Left renal cortex interstitium (tissue), 4 donors: ENCODE results near the gene RNF31. TPM values are rescaled to one million over a fixed set of nuclear protein-coding genes. Genes with fewer than 3 reads are reported as not detected.
"Not testable (repeated sequence)": the region's sequence is repeated elsewhere in the genome, so short reads cannot be mapped to it uniquely, and the experiment has no call there.

ENCODE experiments used
- DNase-seq, 4 donors: peaks; one replicate each; pipeline ENCODE4 v3.0.0-alpha.2; 2013; ENCODE audit warnings: low read depth in 4 of 4, low spot score in 2 of 4, missing footprints in 1 of 4
- polyA plus RNA-seq, 4 donors: library from polyadenylated mRNA; unstranded; fragments of 120-200 nt; gene quantifications; one replicate each; pipeline ENCODE4 v1.2.1, GENCODE V29; 2013; ENCODE audit not compliant: insufficient read length in 4 of 4

RNF31 gene
- polyA plus RNA-seq, 4 donors: 43.6 to 60.2 (median 57.7) TPM

DNA sequence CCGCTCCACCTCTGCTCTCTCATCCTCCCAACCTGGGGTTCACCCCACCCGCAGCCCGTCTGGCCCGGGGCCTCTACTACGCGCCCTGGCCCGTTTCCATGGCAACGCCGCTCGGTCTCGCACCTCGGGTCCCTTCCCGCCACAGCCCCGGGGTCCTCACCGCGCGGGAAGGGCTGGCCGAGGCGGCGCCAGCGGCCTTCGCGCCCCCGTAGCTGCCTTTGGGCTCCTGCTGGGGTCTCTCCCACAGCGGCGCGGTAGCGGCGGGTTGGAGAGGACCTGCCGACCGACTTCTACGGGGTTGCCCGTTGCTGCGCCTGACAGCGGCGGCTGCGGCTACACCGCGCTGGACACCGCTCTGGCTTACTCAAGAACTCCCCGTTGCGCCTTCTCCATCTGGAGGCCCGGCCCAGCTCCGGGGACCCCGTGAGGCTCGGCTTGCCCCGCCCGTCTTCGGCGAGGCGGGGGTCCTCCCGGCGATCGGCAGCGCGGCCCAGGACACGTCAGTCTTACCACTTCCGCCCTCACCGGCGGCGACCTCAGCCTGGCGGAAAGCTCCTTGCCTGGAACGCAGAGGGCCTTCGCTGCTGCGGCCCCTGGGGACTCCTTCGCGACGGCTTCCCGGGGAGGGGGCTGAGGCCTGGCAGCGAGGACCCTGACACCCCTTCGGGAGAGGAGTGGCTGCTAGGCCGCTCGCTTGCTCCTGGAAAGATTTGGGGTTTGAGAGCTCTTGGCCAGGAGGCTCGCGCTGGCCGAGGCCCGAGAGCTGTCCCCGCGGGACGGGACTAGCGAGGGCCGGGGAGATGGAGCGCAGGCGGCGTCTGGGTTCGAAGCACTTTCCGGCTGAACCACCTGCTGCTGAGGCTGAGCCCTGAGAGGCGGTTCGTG is 48.1 kb downstream of the RNF31 start, which contains the start of gene TM9SF1:
Gene TM9SF1 (minus strand): TSS at position 256 of the 885 bp plus-strand sequence. CDS start 422 bp downstream, outside the sequence.
- peak in 3 of 4 donors; percentile 78 to 88 (median 84) for DNase-seq

DNA sequence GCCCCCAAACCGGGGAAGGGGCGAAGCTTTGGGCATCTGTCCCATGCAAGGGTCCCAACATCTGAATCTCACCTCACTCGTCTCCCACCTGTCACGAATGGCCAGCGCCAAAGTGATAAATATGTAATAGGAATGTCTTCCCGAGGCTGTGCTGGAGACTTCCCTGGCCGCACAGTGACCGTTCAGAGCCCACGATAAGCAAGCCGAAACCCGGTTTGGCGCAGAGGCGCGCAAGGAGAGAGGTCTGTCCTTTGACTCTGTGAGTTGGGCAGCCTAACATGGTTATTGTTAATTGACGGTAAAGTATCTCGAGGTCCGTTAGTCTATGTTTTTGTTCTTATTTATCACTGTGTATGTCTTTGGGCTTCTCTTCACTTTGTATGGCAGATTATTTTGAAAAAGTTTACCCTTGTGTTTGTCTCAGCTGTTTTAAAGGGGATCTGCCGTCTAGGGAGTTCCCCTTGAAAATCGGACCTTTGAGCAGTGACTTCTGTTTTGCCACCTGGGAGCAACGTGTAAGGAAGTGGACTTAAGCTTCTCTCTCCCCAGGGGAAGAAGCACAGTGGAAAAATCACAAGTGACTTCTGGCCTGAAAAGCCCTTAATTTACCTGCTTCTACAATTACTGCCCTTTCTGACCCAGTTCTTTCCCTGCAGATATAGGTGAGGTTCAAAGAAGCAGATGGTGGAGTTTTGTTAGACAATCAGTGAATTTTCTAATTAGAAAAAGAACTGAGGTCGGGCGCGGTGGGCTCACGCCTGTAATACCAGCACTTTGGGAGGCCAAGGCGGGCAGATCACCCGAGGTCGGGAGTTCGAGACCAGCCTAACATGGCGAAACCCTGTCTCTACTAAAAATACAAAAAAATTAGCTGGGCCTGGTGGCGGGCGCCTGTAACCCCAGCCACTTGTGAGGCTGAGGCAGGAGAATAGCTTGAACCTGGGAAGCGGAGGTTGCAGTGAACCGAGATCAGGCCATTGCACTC is 49.1 kb downstream of the RNF31 start:
- no peak for DNase-seq

DNA sequence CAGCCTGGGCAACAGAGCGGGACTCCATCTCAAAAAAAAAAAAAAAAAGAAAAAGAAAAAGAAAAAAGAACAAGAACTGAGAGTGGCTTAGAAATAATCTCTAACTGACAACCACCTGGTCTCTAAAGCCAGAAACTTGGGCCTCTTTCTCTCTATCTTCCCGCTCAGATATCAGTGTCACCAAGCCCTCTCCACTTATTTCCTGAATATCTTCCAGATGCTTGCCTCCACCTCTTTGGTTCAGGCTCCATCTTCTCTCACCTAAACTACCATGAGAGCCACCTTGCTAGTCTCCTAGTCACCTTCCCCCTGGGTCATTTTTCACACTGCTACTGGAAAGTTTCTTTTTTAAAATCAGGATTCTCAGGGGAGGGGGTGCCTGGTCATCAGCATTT is 49.8 kb downstream of the RNF31 start:
- no peak for DNase-seq

DNA sequence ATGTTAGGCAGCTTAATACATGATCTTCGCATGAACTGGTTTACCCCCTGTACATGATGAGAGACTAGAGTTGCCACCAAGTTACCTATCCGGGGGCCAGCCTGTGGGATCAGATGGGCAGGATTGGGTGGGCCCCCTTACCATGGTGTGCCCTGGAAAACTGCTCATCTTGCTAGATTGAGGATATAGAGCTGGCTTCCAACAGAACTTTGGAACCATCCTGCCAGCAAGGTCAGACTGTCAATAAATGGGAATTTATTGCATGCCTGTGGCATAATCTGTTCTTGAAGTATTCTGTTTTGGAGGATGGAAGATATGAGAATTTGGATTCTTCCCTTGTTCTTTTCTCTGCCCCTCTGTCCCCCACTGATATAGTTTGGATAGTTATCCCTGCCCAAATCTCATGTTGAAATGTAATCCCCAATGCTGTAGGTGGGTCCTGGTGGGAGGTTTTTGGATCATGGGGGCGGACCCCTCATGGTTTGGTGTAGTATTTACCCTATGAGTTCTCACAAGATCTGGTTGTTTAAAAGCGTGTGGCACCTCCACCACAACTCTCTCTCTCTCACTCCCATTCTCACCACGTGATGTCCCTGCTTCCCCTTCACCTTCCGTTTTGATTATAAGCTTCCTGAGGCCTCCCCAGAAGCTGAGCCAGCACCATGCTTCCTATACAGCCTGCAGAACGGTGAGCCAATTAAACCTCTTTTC is 51.7 kb downstream of the RNF31 start:
- no peak for DNase-seq

DNA sequence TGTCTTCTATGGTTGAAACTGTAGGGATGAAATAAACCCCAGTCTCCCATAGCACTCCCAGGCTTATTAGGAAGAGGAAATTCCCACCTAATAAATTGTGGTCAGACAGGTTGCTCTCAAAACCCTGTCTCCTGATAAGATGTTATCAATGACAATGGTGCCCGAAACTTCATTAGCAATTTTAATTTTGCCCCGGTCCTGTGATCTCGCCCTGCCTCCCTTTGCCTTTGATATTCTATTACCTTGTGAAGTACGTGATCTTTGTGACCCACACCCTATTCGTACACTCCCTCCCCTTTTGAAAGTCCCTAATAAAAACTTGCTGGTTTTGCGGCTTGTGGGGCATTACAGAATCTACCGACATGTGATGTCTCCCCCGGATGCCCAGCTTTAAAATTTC is 55.2 kb downstream of the RNF31 start:
- DNase-seq: not testable (repeated sequence)

DNA sequence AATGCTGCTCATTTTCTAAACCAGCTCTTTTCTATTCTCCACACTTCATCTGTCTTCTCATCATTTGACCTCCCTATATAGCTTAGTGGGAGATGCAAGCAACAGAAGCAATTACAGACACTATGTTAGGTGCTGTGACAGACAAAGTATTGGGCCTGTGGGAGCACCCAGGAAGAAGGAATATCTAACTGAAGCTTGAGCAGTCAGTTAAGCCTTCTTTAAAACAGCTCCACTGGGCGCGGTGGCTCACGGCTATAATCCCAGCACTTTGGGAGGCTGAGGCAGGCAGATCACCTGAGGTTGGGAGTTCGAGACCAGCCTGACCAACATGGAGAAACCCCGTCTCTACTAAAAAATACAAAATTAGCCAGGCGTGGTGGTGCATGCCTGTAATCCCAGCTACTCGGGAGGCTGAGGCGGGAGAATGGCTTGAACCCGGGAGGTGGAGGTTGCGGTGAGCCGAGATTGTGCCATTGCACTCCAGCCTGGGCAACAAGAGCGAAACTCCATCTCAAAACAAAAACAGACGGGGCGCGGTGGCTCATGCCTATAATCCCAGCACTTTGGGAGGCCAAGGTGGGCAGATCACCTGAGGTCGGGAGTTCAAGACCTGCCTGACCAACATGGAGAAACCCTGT is 56.1 kb downstream of the RNF31 start:
- not testable (repeated sequence) for DNase-seq

DNA sequence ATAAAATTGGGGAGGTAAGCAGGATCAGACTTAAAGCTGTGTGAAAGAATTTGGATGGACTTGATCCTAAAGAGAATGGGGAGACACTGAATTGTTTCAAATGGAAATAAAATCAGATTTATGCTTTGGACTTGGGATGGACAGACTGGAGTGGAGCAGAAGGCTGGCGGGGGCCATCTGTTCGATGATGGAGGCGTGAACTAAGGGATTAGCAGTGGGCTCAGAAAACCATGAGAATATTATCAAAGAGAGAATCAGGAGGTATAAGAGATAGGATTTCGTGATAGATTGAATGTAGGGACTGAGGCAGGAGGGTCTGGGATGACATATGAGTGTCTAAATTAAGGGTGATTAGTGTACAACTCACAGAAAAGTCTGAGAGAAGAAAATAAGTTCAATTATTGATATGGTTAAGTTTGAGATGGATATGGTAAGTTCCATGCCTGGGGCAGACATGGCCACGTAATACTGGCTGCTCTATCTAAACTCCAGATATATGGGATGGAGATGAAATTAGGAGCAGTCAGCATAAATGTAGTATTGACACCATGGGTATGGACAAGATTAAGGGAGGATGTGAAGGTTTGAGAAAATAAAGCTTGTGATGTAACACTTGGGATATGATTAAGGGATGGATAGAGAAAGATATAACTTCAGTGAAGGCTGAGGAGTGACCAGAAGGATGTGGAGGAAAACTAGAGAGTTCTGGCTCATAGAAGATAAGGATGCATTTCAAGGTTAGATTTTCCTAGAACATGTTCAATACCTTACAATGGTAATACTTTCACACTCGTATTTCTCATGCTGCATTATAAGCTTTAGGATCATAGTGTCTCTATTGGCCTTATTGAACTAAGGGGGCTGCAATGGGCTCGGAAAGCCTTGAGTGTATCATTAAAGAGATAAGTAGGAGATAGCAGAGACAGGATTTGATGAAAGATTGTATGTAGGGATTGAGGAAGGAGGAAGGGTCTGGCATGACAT is 57.2 kb downstream of the RNF31 start:
- no peak for DNase-seq

DNA sequence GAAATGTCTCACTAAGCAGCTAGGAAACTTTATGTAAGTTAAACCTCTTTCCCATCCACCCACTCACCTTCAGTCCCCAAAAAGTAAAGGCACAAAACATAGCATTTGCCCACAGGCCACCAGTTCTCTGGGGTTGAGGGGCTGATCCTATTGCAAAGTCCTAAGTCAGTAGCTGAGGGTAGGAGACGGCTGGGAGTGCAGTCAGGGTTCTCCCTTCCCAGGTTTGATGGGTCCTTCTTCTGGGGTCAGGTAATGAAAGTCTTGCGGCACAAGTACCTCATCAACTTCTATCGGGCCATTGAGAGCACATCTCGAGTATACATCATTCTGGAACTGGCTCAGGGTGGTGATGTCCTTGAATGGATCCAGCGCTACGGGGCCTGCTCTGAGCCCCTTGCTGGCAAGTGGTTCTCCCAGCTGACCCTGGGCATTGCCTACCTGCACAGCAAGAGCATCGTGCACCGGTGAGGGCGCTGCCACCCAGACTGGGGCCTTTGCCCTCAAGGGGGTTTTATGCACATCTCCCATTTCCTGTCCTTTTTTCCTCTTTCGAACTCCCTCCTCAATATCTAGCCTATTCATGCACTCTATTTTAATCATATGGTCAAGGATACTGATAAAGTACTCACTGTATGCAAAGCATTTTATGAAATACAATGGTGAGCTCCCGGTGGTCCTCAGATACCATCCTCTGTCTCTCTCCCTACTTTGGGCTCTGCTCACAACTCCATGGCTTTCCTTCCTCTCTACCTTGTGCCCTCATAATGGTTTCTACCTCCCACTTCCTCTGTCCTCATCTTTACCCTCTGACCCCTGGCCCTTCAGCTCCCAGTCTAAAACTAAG is 59.2 kb downstream of the RNF31 start:
- no peak for DNase-seq

DNA sequence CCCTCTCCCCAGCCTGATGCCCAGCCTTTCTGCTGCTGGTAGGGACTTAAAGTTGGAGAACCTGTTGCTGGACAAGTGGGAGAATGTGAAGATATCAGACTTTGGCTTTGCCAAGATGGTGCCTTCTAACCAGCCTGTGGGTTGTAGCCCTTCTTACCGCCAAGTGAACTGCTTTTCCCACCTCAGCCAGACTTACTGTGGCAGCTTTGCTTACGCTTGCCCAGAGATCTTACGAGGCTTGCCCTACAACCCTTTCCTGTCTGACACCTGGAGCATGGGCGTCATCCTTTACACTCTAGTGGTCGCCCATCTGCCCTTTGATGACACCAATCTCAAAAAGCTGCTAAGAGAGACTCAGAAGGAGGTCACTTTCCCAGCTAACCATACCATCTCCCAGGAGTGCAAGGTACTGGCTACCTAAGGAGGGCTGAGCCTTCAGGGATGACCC is 59.8 kb downstream of the RNF31 start:
- no peak for DNase-seq

DNA sequence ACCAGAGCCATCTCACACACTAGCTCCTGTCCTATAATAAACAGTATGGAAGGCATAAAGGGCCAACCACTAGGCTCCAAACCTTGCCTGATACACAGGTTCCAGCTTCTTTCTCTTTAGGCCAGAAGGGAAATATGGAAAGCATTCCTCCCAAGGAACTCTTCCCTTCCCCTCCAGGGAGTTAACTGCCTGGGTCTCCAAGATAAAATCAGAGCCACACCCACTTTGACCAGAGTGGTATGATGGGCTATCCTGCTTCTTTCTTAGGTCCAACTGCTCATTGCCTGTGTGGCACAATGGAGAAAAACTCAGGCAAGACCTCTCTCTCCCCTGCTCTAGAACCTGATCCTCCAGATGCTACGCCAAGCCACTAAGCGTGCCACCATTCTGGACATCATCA is 60.3 kb downstream of the RNF31 start:
- DNase-seq: no peak

Other genes with a start within 250 kb of the RNF31 start
- gene DHRS4, start 193.7 kb upstream of the RNF31 start, polyA plus RNA-seq: 10 to 100 TPM; 47.4 to 60.4 (median 56.5) TPM
- 10 to 100 TPM; 28.4 to 43.5 (median 36.9) TPM for gene DHRS4L2, start 158.6 kb upstream of the RNF31 start, polyA plus RNA-seq
- gene CARMIL3, start 95.5 kb upstream of the RNF31 start, polyA plus RNA-seq: 1 to 10 TPM; 1.3 to 2.4 (median 1.7) TPM
- gene CPNE6, start 75.9 kb upstream of the RNF31 start, polyA plus RNA-seq: under 1 TPM in 1 of 4 donors, not detected in 3; 0.11 TPM
- gene PCK2, start 53.2 kb upstream of the RNF31 start, polyA plus RNA-seq: 10 to 100 TPM; 28.6 to 35.6 (median 30.8) TPM
- 10 to 100 TPM; 77.2 to 88.6 (median 83.0) TPM for gene DCAF11, start 32.7 kb upstream of the RNF31 start, polyA plus RNA-seq
- gene NRL, start 32.5 kb upstream of the RNF31 start, polyA plus RNA-seq: 1 to 10 TPM; 2.2 to 5.2 (median 3.0) TPM
- 1 to 10 TPM in 3 of 4 donors, under 1 TPM in 1; 0.48 to 2.2 (median 1.3) TPM for gene FITM1, start 16.8 kb upstream of the RNF31 start, polyA plus RNA-seq
- gene PSME1, start 11.3 kb upstream of the RNF31 start, polyA plus RNA-seq: 100 to 1,000 TPM; 185 to 235 (median 203) TPM
- 10 to 100 TPM; 12.3 to 29.3 (median 22.3) TPM for gene EMC9, start 5.9 kb upstream of the RNF31 start, polyA plus RNA-seq
- gene PSME2, start 888 bp upstream of the RNF31 start, polyA plus RNA-seq: 100 to 1,000 TPM; 150 to 177 (median 159) TPM
- 10 to 100 TPM; 52.3 to 68.0 (median 59.7) TPM for gene IRF9, start 13.8 kb downstream of the RNF31 start, polyA plus RNA-seq
- gene REC8, start 24.6 kb downstream of the RNF31 start, polyA plus RNA-seq: 10 to 100 TPM; 46.0 to 93.7 (median 68.0) TPM
- 10 to 100 TPM; 32.7 to 40.9 (median 37.0) TPM for gene IPO4, start 41.3 kb downstream of the RNF31 start, polyA plus RNA-seq
- 10 to 100 TPM; 31.9 to 52.0 (median 43.9) TPM for gene TM9SF1, start 47.9 kb downstream of the RNF31 start, polyA plus RNA-seq
- 10 to 100 TPM in 2 of 4 donors, 1 to 10 TPM in 2; 3.1 to 13.9 (median 7.2) TPM for gene TSSK4, start 58.2 kb downstream of the RNF31 start, polyA plus RNA-seq
- 10 to 100 TPM; 43.3 to 76.6 (median 53.2) TPM for gene CHMP4A, start 66.0 kb downstream of the RNF31 start, polyA plus RNA-seq
- 10 to 100 TPM; 10.2 to 18.0 (median 12.1) TPM for gene MDP1, start 68.6 kb downstream of the RNF31 start, polyA plus RNA-seq
- 100 to 1,000 TPM; 206 to 248 (median 222) TPM for gene NEDD8, start 84.9 kb downstream of the RNF31 start, polyA plus RNA-seq
- gene GMPR2, start 85.4 kb downstream of the RNF31 start, polyA plus RNA-seq: 100 to 1,000 TPM; 106 to 121 (median 117) TPM
- gene TINF2, start 95.1 kb downstream of the RNF31 start, polyA plus RNA-seq: 10 to 100 TPM; 54.2 to 64.5 (median 57.8) TPM
- 1 to 10 TPM in 3 of 4 donors, under 1 TPM in 1; 0.92 to 4.5 (median 2.5) TPM for gene TGM1, start 115.7 kb downstream of the RNF31 start, polyA plus RNA-seq
- gene RABGGTA, start 124.1 kb downstream of the RNF31 start, polyA plus RNA-seq: 10 to 100 TPM; 18.0 to 31.1 (median 20.8) TPM
- gene DHRS1, start 152.3 kb downstream of the RNF31 start, polyA plus RNA-seq: 10 to 100 TPM; 41.0 to 52.5 (median 49.9) TPM
- gene NOP9, start 152.4 kb downstream of the RNF31 start, polyA plus RNA-seq: 10 to 100 TPM; 24.1 to 29.0 (median 26.9) TPM
- 10 to 100 TPM; 22.4 to 25.3 (median 23.9) TPM for gene CIDEB, start 160.5 kb downstream of the RNF31 start, polyA plus RNA-seq
- 1 to 10 TPM; 1.6 to 5.6 (median 2.9) TPM for gene LTB4R2, start 162.6 kb downstream of the RNF31 start, polyA plus RNA-seq
- gene LTB4R, start 164.0 kb downstream of the RNF31 start, polyA plus RNA-seq: 1 to 10 TPM; 2.2 to 7.3 (median 5.0) TPM
- 10 to 100 TPM; 15.8 to 26.6 (median 21.4) TPM for gene ADCY4, start 187.6 kb downstream of the RNF31 start, polyA plus RNA-seq
- 1 to 10 TPM; 2.6 to 4.4 (median 3.5) TPM for gene RIPK3, start 192.5 kb downstream of the RNF31 start, polyA plus RNA-seq
- 10 to 100 TPM; 49.8 to 95.6 (median 72.3) TPM for gene NFATC4, start 220.7 kb downstream of the RNF31 start, polyA plus RNA-seq